Stimulated activated naive CD8-positive, alpha-beta T cell treated with anti-CD3 and anti-CD28 coated beads, Interleukin-15, Interleukin-2, amounts not matched to agents 100 ng/mL and 50 ng/mL, for 24 hours (primary cell): ENCODE measurements around the gene NECTIN1.

ENCODE experiments used
- H3K27ac Mint-ChIP-seq: one replicate; pipeline ENCODE4 v1.8.0; 2021; ENCODE audit warnings: mild to moderate bottlenecking, mixed read lengths
- H3K27me3 Mint-ChIP-seq: one replicate; pipeline ENCODE4 v1.8.0; 2021; ENCODE audit warnings: mixed read lengths
- H3K36me3 Mint-ChIP-seq: one replicate; pipeline ENCODE4 v1.8.0; 2021; ENCODE audit warnings: low read depth, mixed read lengths
- H3K4me1 Mint-ChIP-seq: one replicate; pipeline ENCODE4 v1.8.0; 2021; ENCODE audit warnings: low read depth, mixed read lengths
- H3K4me3 Mint-ChIP-seq: one replicate; pipeline ENCODE4 v1.8.0; 2021; ENCODE audit warnings: mild to moderate bottlenecking, mixed read lengths
- H3K9me3 Mint-ChIP-seq: one replicate; pipeline ENCODE4 v1.8.0; 2021; ENCODE audit warnings: mixed read lengths

NECTIN1 gene

GRCh38 chr11:119688356-119688755 is 40.6 kb downstream of the NECTIN1 start:
- H3K27ac Mint-ChIP-seq = no peak overlapping the region
- H3K27me3 Mint-ChIP-seq = no peaks in the 10 kb centered on the region
- no peaks in the 10 kb centered on the region for H3K36me3 Mint-ChIP-seq
- H3K9me3 Mint-ChIP-seq = no peaks in the 10 kb centered on the region
- H3K4me1 Mint-ChIP-seq = peaks cover 28% of the 10 kb centered on the region
- H3K4me3 Mint-ChIP-seq = no peak overlapping the region

- Mint-ChIP-seq H3K27me3 (no peaks in the 10 kb centered on the region), H3K27ac (peak overlapping the region; percentile 29), H3K9me3 (no peaks in the 10 kb centered on the region), H3K36me3 (no peaks in the 10 kb centered on the region), H3K4me3 (no peak overlapping the region), H3K4me1 (peaks cover 21% of the 10 kb centered on the region)
Measured at GRCh38 chr11:119687373-119688046, 41.5 kb downstream of the NECTIN1 start.

DNA sequence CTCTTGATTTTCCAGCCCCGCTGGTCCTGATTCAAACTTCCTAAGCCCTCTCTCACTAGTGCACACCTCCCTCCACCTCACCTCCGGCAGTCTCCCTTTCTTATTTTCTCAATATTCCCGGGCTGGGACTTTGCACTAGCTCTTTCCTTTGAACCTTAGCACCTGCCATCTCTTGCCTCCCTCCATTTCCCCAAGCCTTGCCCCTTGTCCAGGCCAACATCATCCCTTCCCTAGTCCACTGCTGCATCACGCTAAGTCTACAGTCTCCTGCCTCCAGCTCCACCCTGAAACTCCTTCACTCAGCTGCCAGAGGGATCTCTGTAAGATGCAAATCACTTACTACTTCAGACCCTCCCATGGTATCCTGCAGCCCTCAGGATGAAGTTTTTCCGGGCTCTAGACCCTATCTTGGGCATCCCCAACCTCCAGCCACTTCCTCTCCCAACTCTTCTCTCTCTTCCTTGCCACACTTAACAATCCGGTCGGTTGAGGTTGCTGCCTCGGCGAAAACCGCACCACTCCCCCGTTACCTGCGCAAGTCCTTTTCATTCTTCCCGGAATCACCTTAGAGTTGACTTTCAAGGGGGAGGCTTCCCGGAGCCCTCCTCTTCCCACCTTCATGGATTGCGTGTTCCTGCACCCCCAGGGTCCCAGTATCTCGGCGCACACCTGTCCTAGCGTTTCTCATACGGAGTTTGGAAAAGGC is 42.7 kb downstream of the NECTIN1 start:
- peaks cover 15% of the 10 kb centered on the region for H3K4me1 Mint-ChIP-seq
- H3K36me3 Mint-ChIP-seq = no peaks in the 10 kb centered on the region
- H3K9me3 Mint-ChIP-seq = no peaks in the 10 kb centered on the region
- H3K4me3 Mint-ChIP-seq = no peak overlapping the region
- no peak overlapping the region for H3K27ac Mint-ChIP-seq
- H3K27me3 Mint-ChIP-seq = no peaks in the 10 kb centered on the region

- Mint-ChIP-seq H3K27ac (no peak overlapping the region), H3K36me3 (no peaks in the 10 kb centered on the region), H3K4me1 (peaks cover 8% of the 10 kb centered on the region), H3K9me3 (no peaks in the 10 kb centered on the region), H3K27me3 (no peaks in the 10 kb centered on the region), H3K4me3 (no peak overlapping the region)
Measured at GRCh38 chr11:119685111-119685746, 43.8 kb downstream of the NECTIN1 start.

- no peaks in the 10 kb centered on the region for H3K36me3 Mint-ChIP-seq
- no peaks in the 10 kb centered on the region for H3K9me3 Mint-ChIP-seq
- no peak overlapping the region for H3K4me3 Mint-ChIP-seq
Measured at GRCh38 chr11:119684361-119685110, 44.5 kb downstream of the NECTIN1 start.

DNA sequence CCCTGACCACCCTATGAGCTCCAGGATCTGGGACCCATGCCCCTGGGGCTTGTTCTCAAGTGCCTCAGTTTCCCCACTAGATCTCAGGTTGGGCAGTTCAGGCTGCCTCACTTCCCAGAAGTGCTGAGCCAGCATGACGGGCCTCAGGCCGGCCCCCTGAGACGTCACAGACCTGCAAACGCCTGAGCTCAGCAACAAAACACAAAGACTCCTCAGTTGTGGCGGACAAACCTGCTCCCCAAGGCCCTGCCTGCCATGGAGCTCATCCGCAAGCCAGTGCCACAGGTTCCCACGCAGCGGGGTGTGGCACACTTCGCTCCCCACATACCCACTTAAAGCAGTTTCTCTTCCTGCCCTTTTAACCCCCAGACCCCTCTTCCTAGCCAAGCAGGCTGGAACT is 45.2 kb downstream of the NECTIN1 start:
- peaks cover 8% of the 10 kb centered on the region for H3K4me1 Mint-ChIP-seq
- H3K36me3 Mint-ChIP-seq = no peaks in the 10 kb centered on the region
- no peak overlapping the region for H3K27ac Mint-ChIP-seq
- H3K27me3 Mint-ChIP-seq = no peaks in the 10 kb centered on the region
- no peak overlapping the region for H3K4me3 Mint-ChIP-seq
- no peaks in the 10 kb centered on the region for H3K9me3 Mint-ChIP-seq

More at GRCh38 chr11:119684361-119685110, 44.5 kb downstream of the NECTIN1 start:
- H3K27me3 Mint-ChIP-seq = no peaks in the 10 kb centered on the region
- peaks cover 8% of the 10 kb centered on the region for H3K4me1 Mint-ChIP-seq
- no peak overlapping the region for H3K27ac Mint-ChIP-seq

- H3K27me3 Mint-ChIP-seq = no peaks in the 10 kb centered on the region
- H3K27ac Mint-ChIP-seq = no peak overlapping the region
- H3K9me3 Mint-ChIP-seq = no peaks in the 10 kb centered on the region
- H3K36me3 Mint-ChIP-seq = no peaks in the 10 kb centered on the region
- H3K4me1 Mint-ChIP-seq = peaks cover 8% of the 10 kb centered on the region
- H3K4me3 Mint-ChIP-seq = no peak overlapping the region
Measured at GRCh38 chr11:119681361-119681910, 47.6 kb downstream of the NECTIN1 start.

- peaks cover 8% of the 10 kb centered on the region for H3K4me1 Mint-ChIP-seq
- no peak overlapping the region for H3K27ac Mint-ChIP-seq
- H3K36me3 Mint-ChIP-seq = no peaks in the 10 kb centered on the region
Measured at GRCh38 chr11:119680541-119681360, 48.2 kb downstream of the NECTIN1 start.

DNA sequence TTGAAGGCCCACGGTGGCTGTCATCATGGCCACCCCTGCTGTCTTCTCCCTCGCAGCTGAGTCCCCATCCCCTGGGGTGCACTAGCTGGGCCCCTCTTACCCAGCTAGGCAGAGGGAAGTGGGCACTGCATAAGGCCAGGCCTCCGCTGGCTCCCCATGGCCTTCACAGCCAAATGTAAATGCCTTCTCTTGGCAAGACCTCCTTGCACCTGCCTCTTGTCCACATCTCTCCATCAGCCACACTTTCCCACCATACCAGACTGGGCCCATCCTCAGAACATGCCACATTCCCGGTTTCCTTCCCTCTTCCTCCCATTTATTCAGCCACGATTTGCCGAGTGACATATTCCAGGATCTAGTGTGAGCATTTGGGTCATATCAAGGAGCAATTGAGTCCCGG is 49.7 kb downstream of the NECTIN1 start:
- Mint-ChIP-seq H3K9me3 (no peaks in the 10 kb centered on the region), H3K4me3 (no peak overlapping the region), H3K36me3 (no peaks in the 10 kb centered on the region), H3K27me3 (no peaks in the 10 kb centered on the region), H3K27ac (no peak overlapping the region), H3K4me1 (peaks cover 8% of the 10 kb centered on the region)

More at GRCh38 chr11:119680541-119681360, 48.2 kb downstream of the NECTIN1 start:
- Mint-ChIP-seq H3K4me3 (no peak overlapping the region), H3K9me3 (no peaks in the 10 kb centered on the region), H3K27me3 (no peaks in the 10 kb centered on the region)

DNA sequence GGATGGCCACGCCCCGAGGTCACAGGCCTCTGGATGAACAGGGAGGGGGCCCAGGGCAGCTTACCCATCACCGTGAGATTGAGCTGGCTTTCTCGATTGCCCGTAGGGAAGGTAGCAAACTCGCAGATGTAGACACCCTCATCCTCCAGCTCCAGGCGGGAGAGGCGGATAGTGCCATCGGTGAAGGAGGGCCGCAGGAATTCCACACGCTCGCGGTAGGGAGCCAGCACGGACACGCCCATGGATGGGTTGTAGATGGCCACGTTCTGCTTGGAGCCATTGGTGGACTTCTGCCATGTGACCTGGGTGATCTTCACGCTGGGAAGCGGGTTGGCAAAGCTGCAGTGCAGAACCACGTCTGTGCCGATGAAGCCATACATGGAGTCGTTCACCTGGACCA is 50.6 kb downstream of the NECTIN1 start:
- Mint-ChIP-seq H3K4me1 (peaks cover 16% of the 10 kb centered on the region), H3K9me3 (no peaks in the 10 kb centered on the region), H3K27ac (no peak overlapping the region), H3K4me3 (no peak overlapping the region), H3K27me3 (no peaks in the 10 kb centered on the region), H3K36me3 (no peaks in the 10 kb centered on the region)

GRCh38 chr11:119677840-119678239 is 51.2 kb downstream of the NECTIN1 start:
- H3K27me3 Mint-ChIP-seq = no peaks in the 10 kb centered on the region
- no peaks in the 10 kb centered on the region for H3K9me3 Mint-ChIP-seq
- peaks cover 21% of the 10 kb centered on the region for H3K4me1 Mint-ChIP-seq
- H3K36me3 Mint-ChIP-seq = no peaks in the 10 kb centered on the region
- no peak overlapping the region for H3K27ac Mint-ChIP-seq
- H3K4me3 Mint-ChIP-seq = no peak overlapping the region

GRCh38 chr11:119676461-119677020 is 52.5 kb downstream of the NECTIN1 start:
- Mint-ChIP-seq H3K9me3 (no peaks in the 10 kb centered on the region), H3K4me1 (peaks cover 22% of the 10 kb centered on the region), H3K27me3 (no peaks in the 10 kb centered on the region), H3K36me3 (no peaks in the 10 kb centered on the region), H3K27ac (no peak overlapping the region), H3K4me3 (no peak overlapping the region)

DNA sequence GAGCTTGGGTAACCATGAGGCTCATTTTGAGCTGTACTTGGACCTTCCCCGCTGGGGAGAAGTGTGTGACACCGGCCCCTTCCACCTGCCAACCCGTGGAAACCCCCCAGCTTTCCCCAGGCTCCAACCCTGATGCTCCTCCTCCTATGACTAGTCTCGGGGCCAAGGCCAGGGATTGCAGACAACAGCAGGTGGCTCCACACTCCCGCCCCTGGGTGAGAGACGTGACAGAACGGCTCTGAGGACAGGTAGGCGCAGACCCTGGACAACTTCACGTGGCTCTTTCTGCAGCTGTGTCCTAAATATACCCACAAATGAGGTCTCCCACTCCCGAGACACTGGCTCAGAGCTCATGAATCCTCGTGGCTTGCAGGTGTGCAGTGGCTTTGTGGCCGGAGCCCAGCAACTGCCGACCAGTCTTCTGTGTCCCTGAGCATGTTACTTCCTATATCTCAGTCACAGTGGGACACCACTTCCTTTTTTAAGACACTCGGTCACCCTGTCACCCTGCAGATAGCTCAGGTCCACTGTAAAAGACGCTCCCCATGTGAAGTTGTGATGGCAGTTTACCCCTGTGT is 55.2 kb downstream of the NECTIN1 start:
- Mint-ChIP-seq H3K4me3 (peak overlapping the region; percentile 35), H3K4me1 (peaks cover 22% of the 10 kb centered on the region)

More for the DNA sequence above, 55.2 kb downstream of the NECTIN1 start:
- peak overlapping the region; percentile 45 for H3K27ac Mint-ChIP-seq
- no peaks in the 10 kb centered on the region for H3K9me3 Mint-ChIP-seq
- H3K27me3 Mint-ChIP-seq = no peaks in the 10 kb centered on the region
- no peaks in the 10 kb centered on the region for H3K36me3 Mint-ChIP-seq
